Dermis lymphatic vessel endothelial cell (primary cell): ENCODE measurements around the gene PGS1. TPM values are rescaled to one million over a fixed set of nuclear protein-coding genes. Genes with fewer than 3 reads are reported as not detected.

ENCODE experiments used
- total RNA-seq: library from RNA; depleted of rRNA; stranded (reverse); fragments of >200 nt; gene quantifications from 2 replicates; pipeline ENCODE4 v1.2.1, GENCODE V29; 2014

PGS1 gene, protein sequence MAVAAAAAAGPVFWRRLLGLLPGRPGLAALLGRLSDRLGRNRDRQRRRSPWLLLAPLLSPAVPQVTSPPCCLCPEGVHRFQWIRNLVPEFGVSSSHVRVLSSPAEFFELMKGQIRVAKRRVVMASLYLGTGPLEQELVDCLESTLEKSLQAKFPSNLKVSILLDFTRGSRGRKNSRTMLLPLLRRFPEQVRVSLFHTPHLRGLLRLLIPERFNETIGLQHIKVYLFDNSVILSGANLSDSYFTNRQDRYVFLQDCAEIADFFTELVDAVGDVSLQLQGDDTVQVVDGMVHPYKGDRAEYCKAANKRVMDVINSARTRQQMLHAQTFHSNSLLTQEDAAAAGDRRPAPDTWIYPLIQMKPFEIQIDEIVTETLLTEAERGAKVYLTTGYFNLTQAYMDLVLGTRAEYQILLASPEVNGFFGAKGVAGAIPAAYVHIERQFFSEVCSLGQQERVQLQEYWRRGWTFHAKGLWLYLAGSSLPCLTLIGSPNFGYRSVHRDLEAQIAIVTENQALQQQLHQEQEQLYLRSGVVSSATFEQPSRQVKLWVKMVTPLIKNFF
- 27.6 and 29.3 TPM in 2 replicates for total RNA-seq

DNA sequence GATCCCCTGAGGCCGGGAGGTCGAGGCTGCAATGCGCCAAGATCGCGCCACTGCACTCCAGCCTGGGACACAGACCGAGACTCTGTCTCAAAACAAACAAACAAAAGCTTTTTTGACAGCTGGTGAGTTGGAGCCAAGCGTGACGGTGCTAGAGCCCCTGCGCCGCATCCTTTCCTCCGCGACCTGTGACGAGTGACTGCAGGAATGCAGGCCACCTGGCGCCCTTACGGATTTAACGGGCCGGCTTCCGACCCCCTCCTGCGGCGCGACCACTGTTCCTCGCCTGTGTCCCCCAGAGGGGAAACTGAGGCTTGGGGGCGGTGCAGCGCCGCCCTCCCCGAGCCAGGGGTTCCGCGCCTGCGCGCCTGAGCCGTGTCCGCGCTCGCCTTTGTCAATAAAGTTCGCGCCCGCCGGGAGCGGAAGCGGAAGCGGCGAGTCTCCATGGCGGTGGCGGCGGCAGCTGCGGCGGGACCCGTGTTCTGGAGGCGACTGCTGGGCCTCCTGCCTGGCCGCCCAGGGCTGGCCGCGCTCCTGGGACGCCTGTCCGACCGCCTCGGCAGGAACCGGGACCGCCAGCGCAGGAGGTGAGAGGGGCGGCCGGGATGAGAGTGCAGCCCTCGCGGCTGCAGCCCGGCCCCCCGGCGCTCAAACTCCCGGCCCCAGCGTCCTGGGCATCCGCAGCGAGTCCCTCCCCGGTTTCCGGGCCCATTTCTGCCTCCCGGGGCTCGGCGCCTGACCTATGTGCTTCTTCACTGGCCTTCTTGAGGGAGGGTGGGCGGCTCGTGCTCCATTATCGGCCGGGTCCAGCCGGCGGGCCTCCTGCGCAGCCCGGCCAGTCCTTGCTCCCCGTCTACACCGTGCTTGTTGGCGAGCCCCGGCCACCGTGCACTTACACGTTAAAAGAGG is at the start of gene PGS1:
TSS of gene PGS1 (plus strand) at position 425 of the 906 bp plus-strand sequence. CDS start at position 442, 17 bp downstream.

DNA sequence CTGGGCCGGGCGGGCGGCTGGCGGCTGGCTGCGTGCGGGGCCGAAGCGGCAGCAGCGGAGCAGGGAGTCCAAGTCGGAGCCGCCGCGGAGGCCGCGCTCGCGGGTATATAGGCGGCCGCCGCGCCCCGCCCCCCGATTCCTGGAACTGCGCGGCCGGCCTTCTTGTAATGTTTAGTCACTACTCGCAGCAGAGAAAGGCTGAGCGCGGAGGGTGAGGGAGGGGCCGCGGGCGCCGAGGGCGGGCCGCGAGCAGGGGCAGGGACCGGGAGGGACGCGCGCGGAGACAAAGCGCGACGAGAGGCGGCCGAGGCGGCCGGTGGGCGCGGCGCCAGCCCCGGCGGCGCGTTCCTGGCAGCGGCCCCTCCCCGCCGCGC is 18.5 kb upstream of the PGS1 start, which contains the start of gene SOCS3:
TSS of gene SOCS3 (minus strand) at position 81 of the 374 bp plus-strand sequence. CDS start 982 bp downstream, outside the sequence.

Other genes with a start within 250 kb of the PGS1 start
- gene TMC6, start 249.9 kb upstream of the PGS1 start, total RNA-seq, result 33.3 and 41.2 TPM in 2 replicates
- 0.17 and 0.33 TPM in 2 replicates for gene TMC8, start 247.9 kb upstream of the PGS1 start, total RNA-seq
- gene C17orf99, start 232.3 kb upstream of the PGS1 start, total RNA-seq, result not detected in 2 replicates
- gene SYNGR2, start 210.1 kb upstream of the PGS1 start, total RNA-seq, result 28.9 and 42.4 TPM in 2 replicates
- 33.1 and 35.9 TPM in 2 replicates for gene TK1, start 191.6 kb upstream of the PGS1 start, total RNA-seq
- 75.9 and 153 TPM in 2 replicates for gene AFMID, start 191.3 kb upstream of the PGS1 start, total RNA-seq
- 14.4 and 15.0 TPM in 2 replicates for gene BIRC5, start 164.4 kb upstream of the PGS1 start, total RNA-seq
- gene TMEM235, start 147.0 kb upstream of the PGS1 start, total RNA-seq, result 0.09 and 2.2 TPM in 2 replicates
- gene SOCS3, start 18.6 kb upstream of the PGS1 start, total RNA-seq, result 67.0 and 105 TPM in 2 replicates
- 0.09 and 0.76 TPM in 2 replicates for gene DNAH17, start 198.7 kb downstream of the PGS1 start, total RNA-seq